Fibroblast of lung (primary cell): ENCODE measurements around the gene THAP10.

Source experiments
- EZH2 ChIP-seq: IDR thresholded peaks from 2 replicates; pipeline ENCODE4 v1.5.1; 2012; ENCODE audit warnings: low read length, control low read depth, mild to moderate bottlenecking; ENCODE audit errors: missing control alignments
- TF ChIP-seq, protein P1 (sequence below), 2 donors: IDR thresholded peaks in 1 of 2; conservative IDR thresholded peaks in 1 of 2; 1 replicate in 1 of 2; 2 replicates in 1 of 2; pipeline ENCODE4 v1.5.1; 2011 to 2012; ENCODE audit warnings: low read length in 2 of 2, control low read depth in 1 of 2, inconsistent platforms in 1 of 2, low read depth in 1 of 2, mild to moderate bottlenecking in 1 of 2

GRCh38 chr15:70855764-70856163 lies 36.5 kb downstream of the THAP10 start:
- TF ChIP-seq, protein P1, sequence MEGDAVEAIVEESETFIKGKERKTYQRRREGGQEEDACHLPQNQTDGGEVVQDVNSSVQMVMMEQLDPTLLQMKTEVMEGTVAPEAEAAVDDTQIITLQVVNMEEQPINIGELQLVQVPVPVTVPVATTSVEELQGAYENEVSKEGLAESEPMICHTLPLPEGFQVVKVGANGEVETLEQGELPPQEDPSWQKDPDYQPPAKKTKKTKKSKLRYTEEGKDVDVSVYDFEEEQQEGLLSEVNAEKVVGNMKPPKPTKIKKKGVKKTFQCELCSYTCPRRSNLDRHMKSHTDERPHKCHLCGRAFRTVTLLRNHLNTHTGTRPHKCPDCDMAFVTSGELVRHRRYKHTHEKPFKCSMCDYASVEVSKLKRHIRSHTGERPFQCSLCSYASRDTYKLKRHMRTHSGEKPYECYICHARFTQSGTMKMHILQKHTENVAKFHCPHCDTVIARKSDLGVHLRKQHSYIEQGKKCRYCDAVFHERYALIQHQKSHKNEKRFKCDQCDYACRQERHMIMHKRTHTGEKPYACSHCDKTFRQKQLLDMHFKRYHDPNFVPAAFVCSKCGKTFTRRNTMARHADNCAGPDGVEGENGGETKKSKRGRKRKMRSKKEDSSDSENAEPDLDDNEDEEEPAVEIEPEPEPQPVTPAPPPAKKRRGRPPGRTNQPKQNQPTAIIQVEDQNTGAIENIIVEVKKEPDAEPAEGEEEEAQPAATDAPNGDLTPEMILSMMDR (conservative IDR thresholded peaks at IDR 0.05 in 1 of 2, IDR thresholded peaks at IDR 0.05 in 1 of 2; ENCODE audit: low read depth in 1 of 2, low read length in 2 of 2) = no peak
- no peak for TF ChIP-seq EZH2
